Left lobe of liver (tissue), 2 donors: Measurements from ENCODE around the gene GCC2. TPM values are rescaled to one million over a fixed set of nuclear protein-coding genes. Genes with fewer than 3 reads are reported as not detected.
"Not testable (repeated sequence)": the region's sequence is repeated elsewhere in the genome, so short reads cannot be mapped to it uniquely, and the experiment has no call there.

Source experiments
- ATAC-seq: fragments of 200-7000 bp; cut with Tn5 transposase; one replicate; pipeline ENCODE4 v1.9.1; 2020; ENCODE audit warnings: mild to moderate bottlenecking, moderate library complexity
- DNase-seq: peaks from one replicate; pipeline ENCODE4 v3.0.0-alpha.2; 2020; ENCODE audit warnings: low spot score
- total RNA-seq: library from RNA; stranded (reverse); gene quantifications from one replicate; pipeline ENCODE4 v1.2.1, GENCODE V29; 2021
- donor health status: DM: no; HTN: no; CAD: no; lungs with moderate emphysema.
- donor health status: DM: no; HTN: yes; CAD: no.

GCC2 gene
- total RNA-seq, 1 donor from 2014 or later: 12.6 TPM

- DNase-seq, ATAC-seq: not testable (repeated sequence)
Observed at GRCh38 chr2:108496167-108496566, 47.2 kb downstream of the GCC2 start.

GRCh38 chr2:108507620-108508019, 58.6 kb downstream of the GCC2 start:
- not testable (repeated sequence) for DNase-seq, ATAC-seq

- not testable (repeated sequence) for DNase-seq, ATAC-seq
Observed at GRCh38 chr2:108512431-108512830, 63.4 kb downstream of the GCC2 start.

GRCh38 chr2:108514478-108514877, 65.5 kb downstream of the GCC2 start:
- DNase-seq, ATAC-seq: not testable (repeated sequence)

- not testable (repeated sequence) for DNase-seq, ATAC-seq
Observed at GRCh38 chr2:108524688-108525087, 75.7 kb downstream of the GCC2 start.

GRCh38 chr2:108525258-108525657, 76.3 kb downstream of the GCC2 start:
- not testable (repeated sequence) for ATAC-seq, DNase-seq

GRCh38 chr2:108531674-108532055, 82.7 kb downstream of the GCC2 start:
- ATAC-seq (no peak), DNase-seq (no peak)

- DNase-seq (peak; percentile 91), ATAC-seq (peak; percentile 93)
Observed at GRCh38 chr2:108533832-108534583, 85.0 kb downstream of the GCC2 start, which contains the start of gene LIMS1. Gene LIMS1, plus strand, starts transcription at chr2:108534470. Its CDS starts 93 bp downstream, at chr2:108534563.

GRCh38 chr2:108534584-108535356, 85.8 kb downstream of the GCC2 start:
- ATAC-seq (no peak), DNase-seq (peak; percentile 61)

- DNase-seq: no peak
- ATAC-seq: no peak
Observed at GRCh38 chr2:108535357-108535631, 86.3 kb downstream of the GCC2 start.

- DNase-seq (no peak), ATAC-seq (no peak)
Observed at GRCh38 chr2:108536133-108536780, 87.3 kb downstream of the GCC2 start.

- no peak for DNase-seq
- ATAC-seq: no peak
Observed at GRCh38 chr2:108536911-108537310, 87.9 kb downstream of the GCC2 start.

GRCh38 chr2:108538000-108538625, 89.1 kb downstream of the GCC2 start:
- ATAC-seq: no peak

GRCh38 chr2:108541451-108541850, 92.4 kb downstream of the GCC2 start:
- ATAC-seq (no peak), DNase-seq (no peak)

More at GRCh38 chr2:108538000-108538625, 89.1 kb downstream of the GCC2 start:
- no peak for DNase-seq

- no peak for DNase-seq
- no peak for ATAC-seq
Observed at GRCh38 chr2:108542071-108542470, 93.1 kb downstream of the GCC2 start.

GRCh38 chr2:108547606-108548005, 98.6 kb downstream of the GCC2 start:
- ATAC-seq (no peak), DNase-seq (no peak)

GRCh38 chr2:108548208-108549003, 99.4 kb downstream of the GCC2 start:
- DNase-seq (no peak), ATAC-seq (no peak)

GRCh38 chr2:108552566-108552965, 103.6 kb downstream of the GCC2 start:
- ATAC-seq: peak; percentile 12

GRCh38 chr2:108553209-108553919, 104.4 kb downstream of the GCC2 start:
- DNase-seq (no peak), ATAC-seq (peak; percentile 93)

More at GRCh38 chr2:108552566-108552965, 103.6 kb downstream of the GCC2 start:
- no peak for DNase-seq

GRCh38 chr2:108554528-108554927, 105.5 kb downstream of the GCC2 start:
- no peak for DNase-seq
- peak; percentile 24 for ATAC-seq
